ENCODE measurements around the gene WBP1L. TPM values are rescaled to one million over a fixed set of nuclear protein-coding genes. Genes with fewer than 3 reads are reported as not detected.

WBP1L gene
- polyA plus RNA-seq, 1 donor from 2014 or later, result 20.8 TPM

GRCh38 chr10:102832987-102833386, 89.2 kb downstream of the WBP1L start:
- no peaks in the 10 kb centered on the region for H3K9me2 ChIP-seq (ENCODE audit: insufficient read depth, low read length)
- TF ChIP-seq EP300 (conservative IDR thresholded peaks at IDR 0.05; ENCODE audit: poor library complexity, severe bottlenecking), result no peak
- TF ChIP-seq SMC3 (conservative IDR thresholded peaks at IDR 0.05; ENCODE audit: poor library complexity), result no peak
- TF ChIP-seq MXI1 (conservative IDR thresholded peaks at IDR 0.05; ENCODE audit: poor library complexity, severe bottlenecking), result no peak
- TF ChIP-seq REST (IDR thresholded peaks at IDR 0.05; ENCODE audit: borderline replicate concordance), result no peak
- no peak for TF ChIP-seq RAD21 (conservative IDR thresholded peaks at IDR 0.05)
- no peak for TF ChIP-seq POLR2AphosphoS5 (IDR thresholded peaks at IDR 0.05)
- no peak for TF ChIP-seq EZH2 (IDR thresholded peaks at IDR 0.05; ENCODE audit: borderline replicate concordance, insufficient read depth, low read length, poor library complexity, severe bottlenecking)
- TF ChIP-seq TAF1 (IDR thresholded peaks at IDR 0.05; ENCODE audit: low read depth), result no peak
- no peak for TF ChIP-seq CTCF (IDR thresholded peaks at IDR 0.05; ENCODE audit: poor library complexity, severe bottlenecking)
- no peak overlapping the region for H3K9ac ChIP-seq (ENCODE audit: low read length)
- H3K4me3 ChIP-seq (ENCODE audit: low read length), result no peak overlapping the region
- no peaks in the 10 kb centered on the region for H3K36me3 ChIP-seq (ENCODE audit: insufficient read depth, low read length)
- no peaks in the 10 kb centered on the region for H3F3A ChIP-seq (ENCODE audit: insufficient read depth, low read length, poor library complexity, severe bottlenecking)
- H3K79me2 ChIP-seq (replicated peaks; ENCODE audit: insufficient read depth, low read length), result no peaks in the 10 kb centered on the region
- H4K20me1 ChIP-seq (ENCODE audit: insufficient read depth), result no peaks in the 10 kb centered on the region
- H3K4me2 ChIP-seq (ENCODE audit: low read length), result no peak overlapping the region
- no peaks in the 10 kb centered on the region for H3K27me3 ChIP-seq (ENCODE audit: insufficient read depth, low read depth, low read length)
- H3K27ac ChIP-seq (ENCODE audit: low read length), result no peak overlapping the region
- H3K9me3 ChIP-seq (ENCODE audit: low read length), result no peaks in the 10 kb centered on the region
- no peak overlapping the region for H2AFZ ChIP-seq (ENCODE audit: low read depth, low read length)

- Histone ChIP-seq H4K20me1 (ENCODE audit: insufficient read depth) (no peaks in the 10 kb centered on the region), H3K27ac (ENCODE audit: low read length) (no peak overlapping the region), H3F3A (ENCODE audit: insufficient read depth, low read length, poor library complexity, severe bottlenecking) (no peaks in the 10 kb centered on the region), H3K27me3 (ENCODE audit: insufficient read depth, low read depth, low read length) (no peaks in the 10 kb centered on the region), H3K79me2 (replicated peaks; ENCODE audit: insufficient read depth, low read length) (no peaks in the 10 kb centered on the region), H3K9me2 (ENCODE audit: insufficient read depth, low read length) (no peaks in the 10 kb centered on the region), H3K9ac (ENCODE audit: low read length) (no peak overlapping the region), H3K4me3 (ENCODE audit: low read length) (no peak overlapping the region), H3K9me3 (ENCODE audit: low read length) (no peaks in the 10 kb centered on the region), H2AFZ (ENCODE audit: low read depth, low read length) (no peak overlapping the region), H3K36me3 (ENCODE audit: insufficient read depth, low read length) (no peaks in the 10 kb centered on the region), H3K4me2 (ENCODE audit: low read length) (no peak overlapping the region)
- TF ChIP-seq RAD21 (conservative IDR thresholded peaks at IDR 0.05), result no peak
- no peak for TF ChIP-seq SMC3 (conservative IDR thresholded peaks at IDR 0.05; ENCODE audit: poor library complexity)
- no peak for TF ChIP-seq MXI1 (conservative IDR thresholded peaks at IDR 0.05; ENCODE audit: poor library complexity, severe bottlenecking)
- no peak for TF ChIP-seq REST (IDR thresholded peaks at IDR 0.05; ENCODE audit: borderline replicate concordance)
- no peak for TF ChIP-seq EP300 (conservative IDR thresholded peaks at IDR 0.05; ENCODE audit: poor library complexity, severe bottlenecking)
- TF ChIP-seq CTCF (IDR thresholded peaks at IDR 0.05; ENCODE audit: poor library complexity, severe bottlenecking), result no peak
- TF ChIP-seq TAF1 (IDR thresholded peaks at IDR 0.05; ENCODE audit: low read depth), result no peak
- no peak for TF ChIP-seq EZH2 (IDR thresholded peaks at IDR 0.05; ENCODE audit: borderline replicate concordance, insufficient read depth, low read length, poor library complexity, severe bottlenecking)
- no peak for TF ChIP-seq POLR2AphosphoS5 (IDR thresholded peaks at IDR 0.05)
Measured at GRCh38 chr10:102834143-102834542, 90.4 kb downstream of the WBP1L start.
